ENCODE results near the gene HMGXB4. TPM values are rescaled to one million over a fixed set of nuclear protein-coding genes. Genes with fewer than 3 reads are reported as not detected.
A peak's percentile ranks its signal among the peaks of the same experiment; 100 is the strongest.
"Not testable (repeated sequence)": the region's sequence is repeated elsewhere in the genome, so short reads cannot be mapped to it uniquely, and the experiment has no call there.

HMGXB4 gene
- total and polyA plus RNA-seq, 7 experiments from 2014 or later = 12.2 to 39.1 (median 24.1) TPM

DNA sequence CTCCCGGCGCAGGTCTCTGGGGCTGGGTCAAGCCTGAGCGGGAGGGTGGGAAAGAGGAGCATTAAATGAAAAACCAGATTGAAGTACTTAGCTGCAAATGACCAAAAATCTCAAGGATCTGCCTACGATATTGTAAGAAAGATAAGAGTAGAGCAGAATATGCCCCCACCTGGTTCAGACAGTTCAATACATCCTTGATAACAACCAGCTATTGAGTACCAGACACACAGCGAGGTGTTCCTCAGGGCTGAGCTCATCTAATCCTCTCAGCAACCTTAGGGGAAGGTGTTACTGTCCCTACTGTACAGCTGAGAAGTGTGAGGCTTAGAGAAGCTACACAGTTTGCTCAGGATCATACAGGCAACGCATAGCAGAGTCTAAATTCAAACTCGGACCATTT lies 27.4 kb upstream of the HMGXB4 start:
- intact Hi-C loops (cut with micrococcal nuclease) = no loop called here
- ChIA-PET CTCF (no interaction called here), POLR2A (no interaction called here)
- no peaks in the 10 kb centered on the region for H3K36me3 ChIP-seq (ENCODE audit: control insufficient read depth in 2 of 3, insufficient read depth in 3 of 3, low read length in 3 of 3)
- DNase-seq = no peak
- no peak for ATAC-seq
- peaks cover 4 to 17% (median 6%) of the 10 kb centered on the region in 7 donors for H3K4me1 Mint-ChIP-seq
- H3K27me3 ChIP-seq (ENCODE audit: control insufficient read depth in 2 of 2, insufficient read depth in 2 of 2, low read length in 2 of 2) = no peaks in the 10 kb centered on the region
- no peak overlapping the region for H3K4me3 Mint-ChIP-seq
- H3K27ac ChIP-seq (ENCODE audit: low read depth, low read length) = no peak overlapping the region
- H3K4me3 ChIP-seq (ENCODE audit: low read length) = no peak overlapping the region
- H3K27ac Mint-ChIP-seq = no peak overlapping the region
- no peaks in the 10 kb centered on the region for H3K36me3 Mint-ChIP-seq
- no peaks in the 10 kb centered on the region for H3K9me3 ChIP-seq (ENCODE audit: control insufficient read depth in 2 of 3, low read length in 3 of 3)
- no peaks in the 10 kb centered on the region for H3K4me1 ChIP-seq (ENCODE audit: control insufficient read depth in 2 of 2, insufficient read depth in 2 of 2, low read length in 2 of 2)
- H3K9me3 Mint-ChIP-seq = peaks cover 0 to 4% (median 0%) of the 10 kb centered on the region in 11 donors
- peaks cover 4 to 44% (median 20%) of the 10 kb centered on the region in 5 donors for H3K27me3 Mint-ChIP-seq

DNA sequence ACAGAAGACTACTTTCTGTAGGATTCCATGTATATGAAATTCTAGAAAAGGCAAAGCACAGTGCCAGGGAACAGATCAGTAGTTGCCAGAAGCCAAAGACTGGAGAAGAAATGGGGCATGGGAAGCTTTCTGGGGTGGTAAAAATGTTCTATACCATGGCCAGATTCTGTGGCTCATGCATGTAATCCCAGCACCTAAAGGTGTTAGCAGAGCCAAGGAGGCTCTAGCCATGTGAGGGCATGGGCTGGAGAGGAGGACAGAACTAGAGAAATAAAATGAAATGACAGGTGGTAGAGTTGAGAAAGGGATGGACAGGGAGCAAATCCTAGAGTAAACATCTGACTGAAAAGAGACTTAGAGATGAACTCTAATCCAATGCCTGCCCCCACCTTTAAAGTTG lies 26.9 kb upstream of the HMGXB4 start:
- Mint-ChIP-seq H3K4me1 (peaks cover 4 to 17% (median 6%) of the 10 kb centered on the region in 7 donors), H3K27me3 (peaks cover 7 to 43% (median 23%) of the 10 kb centered on the region in 5 donors), H3K9me3 (peaks cover 0 to 4% (median 2%) of the 10 kb centered on the region in 11 donors), H3K27ac (no peak overlapping the region), H3K4me3 (peak overlapping the region in 2 of 10 donors; percentile 18 to 46), H3K36me3 (no peaks in the 10 kb centered on the region)
- Histone ChIP-seq H3K27me3 (ENCODE audit: control insufficient read depth in 2 of 2, insufficient read depth in 2 of 2, low read length in 2 of 2) (no peaks in the 10 kb centered on the region), H3K9me3 (ENCODE audit: control insufficient read depth in 2 of 3, low read length in 3 of 3) (no peaks in the 10 kb centered on the region), H3K27ac (ENCODE audit: low read depth, low read length) (no peak overlapping the region), H3K4me1 (ENCODE audit: control insufficient read depth in 2 of 2, insufficient read depth in 2 of 2, low read length in 2 of 2) (no peaks in the 10 kb centered on the region), H3K4me3 (ENCODE audit: low read length) (no peak overlapping the region), H3K36me3 (ENCODE audit: control insufficient read depth in 2 of 3, insufficient read depth in 3 of 3, low read length in 3 of 3) (no peaks in the 10 kb centered on the region)
- DNase-seq (no peak), ATAC-seq (no peak)
- intact Hi-C loops (cut with micrococcal nuclease) = no loop called here
- ChIA-PET POLR2A (no interaction called here), CTCF (no interaction called here)

DNA sequence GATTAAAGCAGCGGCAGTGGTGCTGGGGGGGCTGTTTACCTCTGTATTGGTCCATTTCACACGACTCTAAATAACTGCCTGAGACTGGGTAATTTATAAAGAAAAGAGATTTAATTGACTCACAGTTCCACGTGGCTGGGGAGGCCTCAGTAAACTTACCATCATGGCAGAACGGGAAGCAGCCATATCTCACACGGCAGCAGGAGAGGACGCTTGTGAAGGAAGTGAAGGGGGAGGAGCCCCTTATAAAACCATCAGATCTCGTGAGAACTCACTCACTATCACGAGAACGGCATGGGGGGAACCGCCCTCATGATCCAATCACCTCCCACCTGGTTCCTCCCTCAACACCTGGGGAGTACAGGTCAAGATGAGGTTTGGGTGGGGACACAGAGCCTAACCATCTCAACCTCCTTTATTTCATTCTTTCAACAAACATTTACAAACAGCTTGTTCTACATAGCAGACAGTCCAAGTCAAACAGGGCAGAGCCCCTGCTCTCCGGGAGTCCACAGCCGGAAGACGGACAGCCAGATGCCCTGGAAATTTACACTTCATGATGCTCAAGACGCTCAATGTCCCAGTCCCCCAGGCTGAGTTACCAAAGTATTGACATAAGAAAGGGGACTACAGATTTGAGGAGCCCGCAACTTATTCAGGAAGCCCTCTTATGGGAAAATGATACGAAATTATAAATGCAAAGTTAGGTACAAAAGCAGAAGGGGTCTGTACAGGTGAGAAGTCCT lies 26.3 kb upstream of the HMGXB4 start:
- H3K4me3 ChIP-seq (ENCODE audit: low read length) = no peak overlapping the region
- H3K36me3 ChIP-seq (ENCODE audit: control insufficient read depth in 2 of 3, insufficient read depth in 3 of 3, low read length in 3 of 3) = no peaks in the 10 kb centered on the region
- intact Hi-C loops (cut with micrococcal nuclease) = loop anchor here (1.0 kb wide), 1 partner anchor 26 kb away; the partner anchor contains the start of gene HMGXB4 (in 2 of the 2)
- H3K36me3 Mint-ChIP-seq = no peaks in the 10 kb centered on the region
- peaks cover 7 to 48% (median 29%) of the 10 kb centered on the region in 5 donors for H3K27me3 Mint-ChIP-seq
- CTCF ChIA-PET = no interaction called here
- no peak for DNase-seq
- H3K9me3 Mint-ChIP-seq = peaks cover 0 to 4% (median 3%) of the 10 kb centered on the region in 11 donors
- no peak for ATAC-seq
- no peaks in the 10 kb centered on the region for H3K27me3 ChIP-seq (ENCODE audit: control insufficient read depth in 2 of 2, insufficient read depth in 2 of 2, low read length in 2 of 2)
- H3K4me1 Mint-ChIP-seq = peaks cover 4 to 17% (median 6%) of the 10 kb centered on the region in 7 donors
- POLR2A ChIA-PET = no interaction called here
- no peaks in the 10 kb centered on the region for H3K4me1 ChIP-seq (ENCODE audit: control insufficient read depth in 2 of 2, insufficient read depth in 2 of 2, low read length in 2 of 2)
- H3K27ac ChIP-seq (ENCODE audit: low read depth, low read length) = no peak overlapping the region
- H3K9me3 ChIP-seq (ENCODE audit: control insufficient read depth in 2 of 3, low read length in 3 of 3) = no peaks in the 10 kb centered on the region
- peak overlapping the region in 2 of 10 donors; percentile 18 to 46 for H3K4me3 Mint-ChIP-seq
- peak overlapping the region in 1 of 9 donors; percentile 21 for H3K27ac Mint-ChIP-seq

- H3K9me3 Mint-ChIP-seq = peaks cover 0 to 5% (median 3%) of the 10 kb centered on the region in 11 donors
- ATAC-seq (peak; percentile 91), DNase-seq (peak; percentile 49 to 75 (median 64))
- no peak overlapping the region for H3K4me3 ChIP-seq (ENCODE audit: low read length)
- H3K4me3 Mint-ChIP-seq = no peak overlapping the region
- POLR2A ChIA-PET = no interaction called here
- no peak overlapping the region for H3K27ac ChIP-seq (ENCODE audit: low read depth, low read length)
- H3K27me3 ChIP-seq (ENCODE audit: control insufficient read depth in 2 of 2, insufficient read depth in 2 of 2, low read length in 2 of 2) = no peaks in the 10 kb centered on the region
- CTCF ChIA-PET = interaction anchor here (0.5 kb wide), 1 partner anchor 99 kb away, joined by 3 read pairs; no protein-coding TSS in a partner anchor
- no peaks in the 10 kb centered on the region for H3K4me1 ChIP-seq (ENCODE audit: control insufficient read depth in 2 of 2, insufficient read depth in 2 of 2, low read length in 2 of 2)
- no peaks in the 10 kb centered on the region for H3K9me3 ChIP-seq (ENCODE audit: control insufficient read depth in 2 of 3, low read length in 3 of 3)
- H3K4me1 Mint-ChIP-seq = peaks cover 4 to 17% (median 6%) of the 10 kb centered on the region in 7 donors
- no peaks in the 10 kb centered on the region for H3K36me3 ChIP-seq (ENCODE audit: control insufficient read depth in 2 of 3, insufficient read depth in 3 of 3, low read length in 3 of 3)
- peak overlapping the region in 1 of 9 donors; percentile 20 for H3K27ac Mint-ChIP-seq
- intact Hi-C loops (cut with micrococcal nuclease) = loop anchor here (1.0 kb wide), 1 partner anchor 26 kb away; the partner anchor contains the start of gene HMGXB4 (in 2 of the 2)
- H3K36me3 Mint-ChIP-seq = no peaks in the 10 kb centered on the region
- H3K27me3 Mint-ChIP-seq = peaks cover 12 to 54% (median 35%) of the 10 kb centered on the region in 5 donors
Observed at GRCh38 chr22:35231585-35232084, 25.7 kb upstream of the HMGXB4 start.

DNA sequence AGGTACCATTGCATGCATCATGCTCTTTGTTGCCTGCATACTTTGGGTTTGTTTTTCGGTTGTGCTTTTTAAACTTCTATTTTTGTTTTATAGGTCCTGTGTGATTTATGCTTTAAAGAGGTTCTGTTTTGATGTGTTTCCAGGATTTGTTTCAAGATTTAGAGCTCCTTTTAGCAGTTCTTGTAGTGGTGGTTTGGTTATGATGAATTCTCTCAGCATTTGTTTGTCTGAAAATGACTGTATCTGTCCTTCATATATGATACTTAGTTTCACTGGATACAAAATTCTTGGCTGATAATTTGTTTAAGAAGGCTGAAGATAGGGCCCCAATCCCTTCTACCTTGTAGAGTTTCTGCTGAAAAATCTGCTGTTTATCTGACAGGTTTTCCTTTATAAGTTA lies 18.5 kb upstream of the HMGXB4 start:
- H3K9me3 ChIP-seq (ENCODE audit: control insufficient read depth in 2 of 3, low read length in 3 of 3); H3K36me3 Mint-ChIP-seq; H3K27ac Mint-ChIP-seq; CTCF ChIA-PET; H3K27me3 ChIP-seq (ENCODE audit: control insufficient read depth in 2 of 2, insufficient read depth in 2 of 2, low read length in 2 of 2); DNase-seq; H3K27ac ChIP-seq (ENCODE audit: low read depth, low read length); H3K4me1 ChIP-seq (ENCODE audit: control insufficient read depth in 2 of 2, insufficient read depth in 2 of 2, low read length in 2 of 2); H3K4me1 Mint-ChIP-seq; H3K4me3 Mint-ChIP-seq; H3K4me3 ChIP-seq (ENCODE audit: low read length); POLR2A ChIA-PET; ATAC-seq; intact Hi-C loops (cut with micrococcal nuclease); H3K36me3 ChIP-seq (ENCODE audit: control insufficient read depth in 2 of 3, insufficient read depth in 3 of 3, low read length in 3 of 3): not testable (repeated sequence)
- Mint-ChIP-seq H3K27me3 (peaks cover 18 to 59% (median 44%) of the 10 kb centered on the region in 5 donors), H3K9me3 (peaks cover 0 to 18% (median 8%) of the 10 kb centered on the region in 11 donors)

GRCh38 chr22:35244507-35244906 lies 12.8 kb upstream of the HMGXB4 start:
- ATAC-seq; H3K4me1 Mint-ChIP-seq; H3K9me3 ChIP-seq (ENCODE audit: control insufficient read depth in 2 of 3, low read length in 3 of 3); H3K9me3 Mint-ChIP-seq; H3K36me3 ChIP-seq (ENCODE audit: control insufficient read depth in 2 of 3, insufficient read depth in 3 of 3, low read length in 3 of 3); H3K36me3 Mint-ChIP-seq; H3K4me1 ChIP-seq (ENCODE audit: control insufficient read depth in 2 of 2, insufficient read depth in 2 of 2, low read length in 2 of 2); H3K4me3 Mint-ChIP-seq; POLR2A ChIA-PET; H3K27ac ChIP-seq (ENCODE audit: low read depth, low read length); H3K4me3 ChIP-seq (ENCODE audit: low read length); DNase-seq; H3K27me3 ChIP-seq (ENCODE audit: control insufficient read depth in 2 of 2, insufficient read depth in 2 of 2, low read length in 2 of 2); H3K27ac Mint-ChIP-seq; intact Hi-C loops (cut with micrococcal nuclease): not testable (repeated sequence)
- CTCF ChIA-PET = interaction anchor here (0.7 kb wide), 1 partner anchor 8 kb away, joined by 3 read pairs; no protein-coding TSS in a partner anchor
- peaks cover 20 to 36% (median 28%) of the 10 kb centered on the region in 5 donors for H3K27me3 Mint-ChIP-seq

All from naive thymus-derived CD4-positive, alpha-beta T cell (primary cell).